ENCODE data around the gene C10orf105. TPM values are rescaled to one million over a fixed set of nuclear protein-coding genes. Genes with fewer than 3 reads are reported as not detected.

Gene C10orf105
- total RNA-seq, 5 donors from 2014 or later (not counting 1 experiment from before 2014, with no cell fraction given), result 0.15 to 0.45 (median 0.16) TPM

DNA sequence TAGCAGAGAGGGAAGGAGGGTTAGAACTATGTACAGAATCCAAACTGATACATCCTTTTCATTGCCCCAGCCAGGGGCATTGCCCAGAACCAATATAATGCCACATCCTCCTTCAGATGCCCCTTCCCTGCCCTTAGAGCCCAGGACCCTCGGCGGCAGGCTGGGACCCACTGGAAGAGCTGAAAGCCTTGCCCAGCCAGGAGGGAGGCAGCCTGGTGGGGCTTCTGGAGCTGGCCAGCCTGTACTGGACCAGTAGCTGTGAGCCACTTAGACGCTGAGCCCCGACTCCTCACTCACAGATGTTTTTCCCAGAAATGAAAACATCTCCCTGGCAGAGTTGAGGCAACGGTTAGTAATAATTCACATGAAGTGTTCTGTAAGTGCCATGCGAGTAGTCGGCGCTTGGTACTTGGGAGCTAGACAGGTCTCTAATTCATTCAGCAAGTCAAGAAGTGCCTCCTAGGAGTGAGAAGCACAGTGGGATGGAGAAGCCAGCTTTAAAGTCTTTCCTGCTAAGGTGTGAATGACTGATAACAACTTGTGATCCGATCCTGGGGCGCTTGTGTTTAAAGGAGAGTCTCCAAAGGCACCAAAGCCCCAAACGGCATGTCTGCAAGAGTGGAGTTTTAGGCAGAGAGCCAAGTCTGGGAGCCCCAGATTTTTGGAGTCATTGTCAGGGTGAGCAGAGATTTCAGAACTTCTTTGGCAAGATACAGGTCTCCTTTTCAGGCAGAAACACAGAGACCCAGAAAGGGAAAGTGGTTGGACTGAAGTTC lies 44.0 kb upstream of the C10orf105 start:
- no peak for ATAC-seq (replicated peaks in 1 of 4)
- H3K4me3 Mint-ChIP-seq, result peak overlapping the region in 1 of 3 donors; percentile 65

DNA sequence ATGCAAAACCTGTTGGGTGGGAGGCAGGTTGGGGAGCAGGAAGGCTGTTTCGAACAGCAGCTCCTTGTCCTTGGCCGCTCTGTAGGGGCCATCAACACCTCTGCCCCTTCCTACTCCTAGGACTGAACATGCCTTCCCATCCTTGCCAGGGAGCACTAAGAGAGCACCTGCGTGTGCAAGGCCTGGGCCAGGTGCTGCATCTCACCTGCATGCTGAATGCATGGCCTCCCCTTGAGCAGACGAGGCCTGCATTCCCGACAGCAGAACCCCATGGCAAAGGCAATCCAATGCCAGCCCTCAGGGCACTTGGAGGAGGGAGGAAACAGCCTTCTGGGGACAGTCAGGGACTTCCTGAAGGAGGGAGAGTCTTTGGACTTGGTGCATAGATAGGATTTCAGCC lies 42.7 kb upstream of the C10orf105 start:
- WGBS (ENCODE audit: insufficient coverage), result 95% methylated on average over 3 of the region's 5 CpGs
- peaks cover 85 to 96% (median 90%) of the 10 kb centered on the region in 3 donors for H3K4me1 Mint-ChIP-seq

More for the DNA sequence above, 44.0 kb upstream of the C10orf105 start:
- peak overlapping the region; percentile 18 for H3K27ac ChIP-seq (ENCODE audit: low read length)
- 78% methylated on average over 8 of the region's 11 CpGs for WGBS (ENCODE audit: insufficient coverage)
- ChIA-PET POLR2A (no interaction called here), CTCF (interaction anchor here in 1 of 2 donors (1.2 kb wide), 1 partner anchor 15 kb away, joined by 5 read pairs; no protein-coding TSS in a partner anchor)
- DNase-seq, result no peak
- no peaks in the 10 kb centered on the region for H3K9me3 Mint-ChIP-seq
- H3K27me3 Mint-ChIP-seq, result no peaks in the 10 kb centered on the region
- no peaks in the 10 kb centered on the region for H3K27me3 ChIP-seq (replicated peaks in 1 of 2; ENCODE audit: control insufficient read depth in 2 of 2, extremely low read depth in 1 of 2, insufficient read depth in 2 of 2, low read length in 1 of 2)
- H3K27ac Mint-ChIP-seq, result peak overlapping the region; percentile 85 to 98
- no peaks in the 10 kb centered on the region for H3K9me3 ChIP-seq
- peaks cover 84 to 96% (median 90%) of the 10 kb centered on the region in 3 donors for H3K4me1 Mint-ChIP-seq
- H3K36me3 Mint-ChIP-seq, result peaks cover 33% of the 10 kb centered on the region
- peaks cover 30 to 95% of the 10 kb centered on the region in 2 experiments for H3K4me1 ChIP-seq (ENCODE audit: control insufficient read depth in 1 of 2, extremely low read depth in 1 of 2, insufficient read depth in 2 of 2, low read length in 2 of 2)
- no peak overlapping the region for H3K4me3 ChIP-seq (ENCODE audit: control insufficient read depth in 1 of 2, extremely low read depth in 1 of 2, low read length in 1 of 2)
- peaks cover 16 to 91% of the 10 kb centered on the region in 2 donors for H3K36me3 ChIP-seq (ENCODE audit: control insufficient read depth in 2 of 2, extremely low read depth in 1 of 2, insufficient read depth in 1 of 2, low read length in 1 of 2)

DNA sequence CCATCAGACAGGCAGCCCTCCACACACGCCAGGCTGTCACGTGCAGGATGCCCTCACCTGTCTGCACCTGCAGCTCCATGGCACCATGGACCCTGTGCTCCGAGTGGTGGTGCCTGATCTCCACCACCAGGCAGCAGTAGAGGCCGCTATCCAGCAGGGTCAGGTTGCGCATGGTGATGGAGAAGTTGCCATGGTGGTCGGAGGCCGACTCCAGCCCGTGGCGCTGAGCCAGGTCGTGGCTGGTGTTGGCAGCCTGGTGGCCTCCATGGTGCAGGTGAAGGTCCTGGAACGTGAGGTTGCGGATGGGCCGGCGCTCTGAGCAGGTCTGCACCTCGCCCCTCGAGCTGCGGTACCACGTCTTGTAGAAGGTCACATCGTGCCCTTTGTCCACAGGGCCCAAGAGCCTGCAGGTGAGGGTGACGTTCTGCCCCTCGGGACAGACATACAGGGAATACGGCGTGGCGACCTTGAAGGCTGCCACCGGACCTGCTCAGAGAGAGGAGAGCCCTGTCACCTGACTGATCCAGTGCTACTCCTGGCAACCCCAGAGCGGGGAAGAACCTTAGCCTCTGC lies 42.0 kb upstream of the C10orf105 start:
- Mint-ChIP-seq H3K27ac (peak overlapping the region; percentile 85 to 98), H3K9me3 (no peaks in the 10 kb centered on the region), H3K27me3 (no peaks in the 10 kb centered on the region), H3K36me3 (peaks cover 30% of the 10 kb centered on the region), H3K4me1 (peaks cover 85 to 96% (median 90%) of the 10 kb centered on the region in 3 donors), H3K4me3 (peak overlapping the region in 2 of 3 donors; percentile 45 to 65)
- 94% methylated on average over 20 of the region's 26 CpGs for WGBS (ENCODE audit: insufficient coverage)
- H3K4me1 ChIP-seq (ENCODE audit: control insufficient read depth in 1 of 2, extremely low read depth in 1 of 2, insufficient read depth in 2 of 2, low read length in 2 of 2), result peaks cover 37 to 95% of the 10 kb centered on the region in 2 experiments
- no peaks in the 10 kb centered on the region for H3K9me3 ChIP-seq
- H3K4me3 ChIP-seq (ENCODE audit: control insufficient read depth in 1 of 2, extremely low read depth in 1 of 2, low read length in 1 of 2), result peak overlapping the region in 1 of 2 donors; percentile 15
- no peak for DNase-seq
- CTCF ChIA-PET, result no interaction called here
- H3K27ac ChIP-seq (ENCODE audit: low read length), result no peak overlapping the region
- POLR2A ChIA-PET, result interaction anchor here in 1 of 2 donors (0.7 kb wide), 1 partner anchor 9 kb away, joined by 3 read pairs; no protein-coding TSS in a partner anchor
- no peaks in the 10 kb centered on the region for H3K27me3 ChIP-seq (replicated peaks in 1 of 2; ENCODE audit: control insufficient read depth in 2 of 2, extremely low read depth in 1 of 2, insufficient read depth in 2 of 2, low read length in 1 of 2)
- peaks cover 14 to 84% of the 10 kb centered on the region in 2 donors for H3K36me3 ChIP-seq (ENCODE audit: control insufficient read depth in 2 of 2, extremely low read depth in 1 of 2, insufficient read depth in 1 of 2, low read length in 1 of 2)
- no peak for ATAC-seq (replicated peaks in 1 of 4)

More for the DNA sequence above, 42.7 kb upstream of the C10orf105 start:
- CTCF ChIA-PET, result no interaction called here
- no peaks in the 10 kb centered on the region for H3K9me3 Mint-ChIP-seq
- ATAC-seq (replicated peaks in 1 of 4) (no peak), DNase-seq (no peak)
- H3K27ac ChIP-seq (ENCODE audit: low read length), result no peak overlapping the region
- H3K4me1 ChIP-seq (ENCODE audit: control insufficient read depth in 1 of 2, extremely low read depth in 1 of 2, insufficient read depth in 2 of 2, low read length in 2 of 2), result peaks cover 35 to 95% of the 10 kb centered on the region in 2 experiments
- POLR2A ChIA-PET, result interaction anchor here in 1 of 2 donors (0.7 kb wide), 1 partner anchor 10 kb away, joined by 3 read pairs; no protein-coding TSS in a partner anchor
- peaks cover 19 to 91% of the 10 kb centered on the region in 2 donors for H3K36me3 ChIP-seq (ENCODE audit: control insufficient read depth in 2 of 2, extremely low read depth in 1 of 2, insufficient read depth in 1 of 2, low read length in 1 of 2)
- no peaks in the 10 kb centered on the region for H3K27me3 Mint-ChIP-seq
- no peak overlapping the region for H3K4me3 ChIP-seq (ENCODE audit: control insufficient read depth in 1 of 2, extremely low read depth in 1 of 2, low read length in 1 of 2)
- peak overlapping the region in 1 of 3 donors; percentile 65 for H3K4me3 Mint-ChIP-seq
- no peaks in the 10 kb centered on the region for H3K9me3 ChIP-seq
- H3K36me3 Mint-ChIP-seq, result peaks cover 35% of the 10 kb centered on the region
- H3K27me3 ChIP-seq (replicated peaks in 1 of 2; ENCODE audit: control insufficient read depth in 2 of 2, extremely low read depth in 1 of 2, insufficient read depth in 2 of 2, low read length in 1 of 2), result no peaks in the 10 kb centered on the region
- peak overlapping the region; percentile 85 to 98 for H3K27ac Mint-ChIP-seq

DNA sequence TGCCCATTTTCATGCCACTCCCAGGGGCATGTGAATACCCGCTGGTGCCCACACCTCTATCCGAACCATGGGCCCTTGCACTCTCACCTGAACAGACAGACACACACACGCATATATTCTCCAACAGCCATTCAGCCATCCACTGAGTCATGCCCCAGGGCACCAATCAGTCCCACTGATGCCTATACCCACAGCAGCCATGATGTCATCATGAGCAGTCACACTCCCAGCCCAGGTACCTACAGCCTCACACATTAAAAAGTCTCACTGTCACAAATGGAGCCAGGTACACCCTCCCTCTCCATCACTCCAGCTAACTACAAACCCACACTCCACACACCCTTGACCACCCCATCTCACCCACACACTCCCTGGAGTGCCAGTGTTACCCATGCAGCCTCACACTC lies 41.5 kb upstream of the C10orf105 start:
- ATAC-seq (replicated peaks in 1 of 4), result peak in 3 of 4 experiments; percentile 43 to 55 (median 49)

DNA sequence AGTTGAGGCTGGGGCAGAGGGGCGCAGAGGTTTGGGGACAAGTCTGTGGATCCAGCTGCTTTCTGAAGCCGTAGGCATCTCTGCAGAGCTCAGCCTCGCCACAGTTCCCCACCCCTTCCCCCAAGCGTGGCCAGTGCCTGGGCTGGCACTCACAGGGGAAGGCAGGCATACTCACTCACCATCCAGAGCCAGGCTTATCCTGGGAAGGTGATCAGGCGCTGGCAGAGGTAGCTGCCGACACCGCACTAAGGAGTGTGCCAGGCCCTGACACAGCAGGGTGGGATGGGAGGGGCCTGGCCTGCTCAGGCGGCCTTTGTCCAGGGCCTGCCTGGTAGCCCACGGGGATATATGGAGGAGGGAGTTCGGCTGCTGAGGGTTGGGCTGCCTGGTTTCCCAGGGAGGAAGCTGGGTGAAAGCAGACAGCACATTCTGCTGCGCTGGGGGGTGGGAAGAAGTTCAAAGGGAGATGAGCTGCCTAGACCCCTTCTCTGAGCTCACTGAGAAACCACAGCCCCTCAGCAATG lies 37.9 kb upstream of the C10orf105 start:
- Histone ChIP-seq H3K9me3 (no peaks in the 10 kb centered on the region), H3K36me3 (ENCODE audit: control insufficient read depth in 2 of 2, extremely low read depth in 1 of 2, insufficient read depth in 1 of 2, low read length in 1 of 2) (peaks cover 18 to 77% of the 10 kb centered on the region in 2 donors), H3K4me3 (ENCODE audit: control insufficient read depth in 1 of 2, extremely low read depth in 1 of 2, low read length in 1 of 2) (peak overlapping the region; percentile 16 to 60), H3K27me3 (replicated peaks in 1 of 2; ENCODE audit: control insufficient read depth in 2 of 2, extremely low read depth in 1 of 2, insufficient read depth in 2 of 2, low read length in 1 of 2) (no peaks in the 10 kb centered on the region), H3K27ac (ENCODE audit: low read length) (peak overlapping the region; percentile 93), H3K4me1 (ENCODE audit: control insufficient read depth in 1 of 2, extremely low read depth in 1 of 2, insufficient read depth in 2 of 2, low read length in 2 of 2) (peaks cover 70 to 95% of the 10 kb centered on the region in 2 experiments)
- peak in 2 of 35 experiments; percentile 42 for DNase-seq
- Mint-ChIP-seq H3K36me3 (peaks cover 30% of the 10 kb centered on the region), H3K27me3 (no peaks in the 10 kb centered on the region), H3K4me1 (peaks cover 86 to 96% (median 89%) of the 10 kb centered on the region in 3 donors), H3K27ac (peak overlapping the region; percentile 98), H3K4me3 (peak overlapping the region; percentile 55 to 66 (median 62)), H3K9me3 (no peaks in the 10 kb centered on the region)
- ChIA-PET POLR2A (interaction anchor here (0.5 to 2.0 kb wide), 6 partner anchors 9 to 464 kb away, joined by 3 to 7 read pairs (median 4); partner anchors contain the start of gene VSIR (in 1 of the 2)), CTCF (interaction anchor here (0.6 to 2.0 kb wide), 9 partner anchors 9 to 440 kb away, joined by 3 to 10 read pairs (median 6); partner anchors contain the start of gene VSIR (in 2 of the 2))
- 10% methylated on average over 2 of the region's 11 CpGs for WGBS (ENCODE audit: insufficient coverage)
- ATAC-seq (replicated peaks in 1 of 4), result peak; percentile 11 to 23 (median 14)

More for the DNA sequence above, 41.5 kb upstream of the C10orf105 start:
- peaks cover 42 to 95% of the 10 kb centered on the region in 2 experiments for H3K4me1 ChIP-seq (ENCODE audit: control insufficient read depth in 1 of 2, extremely low read depth in 1 of 2, insufficient read depth in 2 of 2, low read length in 2 of 2)
- no peak overlapping the region for H3K27ac ChIP-seq (ENCODE audit: low read length)
- no peaks in the 10 kb centered on the region for H3K9me3 ChIP-seq
- WGBS (ENCODE audit: insufficient coverage), result 75% methylated on average over 3 of the region's 3 CpGs
- no peaks in the 10 kb centered on the region for H3K27me3 Mint-ChIP-seq
- H3K4me3 ChIP-seq (ENCODE audit: control insufficient read depth in 1 of 2, extremely low read depth in 1 of 2, low read length in 1 of 2), result no peak overlapping the region
- peak in 1 of 35 experiments; percentile 32 for DNase-seq
- H3K4me3 Mint-ChIP-seq, result peak overlapping the region in 2 of 3 donors; percentile 45 to 65
- peak overlapping the region; percentile 85 to 91 for H3K27ac Mint-ChIP-seq
- POLR2A ChIA-PET, result no interaction called here
- no peaks in the 10 kb centered on the region for H3K9me3 Mint-ChIP-seq
- H3K4me1 Mint-ChIP-seq, result peaks cover 87 to 97% (median 90%) of the 10 kb centered on the region in 3 donors
- H3K27me3 ChIP-seq (replicated peaks in 1 of 2; ENCODE audit: control insufficient read depth in 2 of 2, extremely low read depth in 1 of 2, insufficient read depth in 2 of 2, low read length in 1 of 2), result no peaks in the 10 kb centered on the region
- peaks cover 14 to 79% of the 10 kb centered on the region in 2 donors for H3K36me3 ChIP-seq (ENCODE audit: control insufficient read depth in 2 of 2, extremely low read depth in 1 of 2, insufficient read depth in 1 of 2, low read length in 1 of 2)
- CTCF ChIA-PET, result no interaction called here
- peaks cover 29% of the 10 kb centered on the region for H3K36me3 Mint-ChIP-seq
